ENCODE results near the gene TMEM108.

The TMEM108 gene

GRCh38 chr3:133058243-133058642 lies 20.1 kb downstream of the TMEM108 start:
- no peak for TF ChIP-seq CTCF (IDR thresholded peaks at IDR 0.05; ENCODE audit: unreplicated experiment in 3 of 3)
- H3K4me3 Mint-ChIP-seq: no peak overlapping the region
- H3K4me1 Mint-ChIP-seq: peaks cover 33% of the 10 kb centered on the region
- no peaks in the 10 kb centered on the region for H3K9me3 Mint-ChIP-seq
- H3K36me3 Mint-ChIP-seq (ENCODE audit: low read depth): no peaks in the 10 kb centered on the region
- H3K27ac Mint-ChIP-seq: no peak overlapping the region
- peaks cover 4% of the 10 kb centered on the region for H3K27me3 Mint-ChIP-seq (ENCODE audit: low read depth)

DNA sequence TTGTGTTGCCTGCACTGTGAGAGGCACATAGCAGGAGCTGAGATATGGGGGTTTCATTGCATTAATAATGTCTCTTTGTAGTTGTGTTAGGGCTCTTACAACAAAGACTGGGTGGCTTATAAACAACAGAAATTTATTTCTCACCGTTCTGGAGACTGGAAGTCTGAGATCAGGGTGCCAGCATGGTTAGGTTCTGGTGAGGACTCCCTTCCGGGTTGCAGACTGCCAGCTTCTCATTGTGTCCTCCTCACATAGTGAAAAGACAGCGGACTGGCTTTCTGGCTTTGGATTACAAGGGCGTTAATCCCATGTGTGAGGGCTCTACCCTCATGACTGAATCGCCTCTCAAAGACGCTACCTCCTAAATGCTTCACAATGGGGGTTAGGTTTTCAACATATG lies 20.6 kb downstream of the TMEM108 start:
- TF ChIP-seq CTCF (IDR thresholded peaks at IDR 0.05; ENCODE audit: unreplicated experiment in 3 of 3): no peak
- no peak overlapping the region for H3K27ac Mint-ChIP-seq
- H3K4me1 Mint-ChIP-seq: peaks cover 27% of the 10 kb centered on the region
- no peaks in the 10 kb centered on the region for H3K9me3 Mint-ChIP-seq
- no peak overlapping the region for H3K4me3 Mint-ChIP-seq
- H3K27me3 Mint-ChIP-seq (ENCODE audit: low read depth): peaks cover 4% of the 10 kb centered on the region
- no peaks in the 10 kb centered on the region for H3K36me3 Mint-ChIP-seq (ENCODE audit: low read depth)

- H3K27me3 Mint-ChIP-seq (ENCODE audit: low read depth): no peaks in the 10 kb centered on the region
- H3K36me3 Mint-ChIP-seq (ENCODE audit: low read depth): no peaks in the 10 kb centered on the region
- H3K4me3 Mint-ChIP-seq: no peak overlapping the region
- TF ChIP-seq CTCF (IDR thresholded peaks at IDR 0.05; ENCODE audit: unreplicated experiment in 3 of 3): no peak
- H3K9me3 Mint-ChIP-seq: no peaks in the 10 kb centered on the region
- no peak overlapping the region for H3K27ac Mint-ChIP-seq
- H3K4me1 Mint-ChIP-seq: peaks cover 11% of the 10 kb centered on the region
Observed at GRCh38 chr3:133065193-133065961, 27.2 kb downstream of the TMEM108 start.

- no peak for TF ChIP-seq CTCF (IDR thresholded peaks at IDR 0.05; ENCODE audit: unreplicated experiment in 3 of 3)
- Mint-ChIP-seq H3K4me3 (no peak overlapping the region), H3K36me3 (ENCODE audit: low read depth) (no peaks in the 10 kb centered on the region)
Observed at GRCh38 chr3:133066026-133066425, 27.8 kb downstream of the TMEM108 start.

DNA sequence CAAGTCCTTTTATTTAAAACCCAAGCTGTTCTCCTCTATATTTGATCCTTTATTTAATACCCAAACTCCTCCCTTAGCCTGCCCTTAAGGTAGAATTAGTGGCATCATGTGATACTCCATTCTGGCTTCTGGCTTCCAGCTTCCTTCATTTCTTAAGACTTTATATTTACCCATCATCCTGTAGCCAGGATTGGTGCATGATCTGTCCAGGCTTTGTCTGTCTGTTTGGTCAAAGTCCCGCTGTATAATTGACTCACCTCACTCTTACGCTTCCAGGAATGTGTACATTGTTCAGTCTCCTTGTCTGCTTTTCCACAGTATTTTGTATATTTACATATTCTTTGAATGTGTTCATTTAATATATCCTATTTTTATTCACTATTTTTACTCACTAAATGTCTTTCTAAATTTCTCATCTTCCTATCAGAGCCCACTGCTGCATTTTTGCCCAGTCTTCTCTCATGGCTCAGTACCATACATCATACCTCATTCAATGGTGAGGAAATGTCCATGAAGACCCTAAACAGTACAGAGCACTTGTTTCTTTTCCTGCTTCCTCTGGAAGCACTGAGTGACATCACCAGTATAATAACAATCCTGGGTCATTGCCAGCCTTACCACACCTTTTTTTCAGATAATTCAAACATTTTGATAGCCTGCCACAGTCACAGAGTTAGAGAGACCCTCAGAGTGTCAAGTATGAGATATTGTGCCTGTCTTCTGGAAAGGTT lies 31.5 kb downstream of the TMEM108 start:
- Mint-ChIP-seq H3K27me3 (ENCODE audit: low read depth) (no peaks in the 10 kb centered on the region), H3K9me3 (no peaks in the 10 kb centered on the region), H3K4me3 (no peak overlapping the region), H3K4me1 (peaks cover 11% of the 10 kb centered on the region), H3K27ac (no peak overlapping the region), H3K36me3 (ENCODE audit: low read depth) (no peaks in the 10 kb centered on the region)
- no peak for TF ChIP-seq CTCF (IDR thresholded peaks at IDR 0.05; ENCODE audit: unreplicated experiment in 3 of 3)

More at GRCh38 chr3:133066026-133066425, 27.8 kb downstream of the TMEM108 start:
- Mint-ChIP-seq H3K4me1 (peaks cover 11% of the 10 kb centered on the region), H3K9me3 (no peaks in the 10 kb centered on the region), H3K27me3 (ENCODE audit: low read depth) (no peaks in the 10 kb centered on the region), H3K27ac (no peak overlapping the region)
